GM19397 (cell line): Measurements from ENCODE around the gene CILP2.

ENCODE experiments used
- ATAC-seq: cut with Tn5 transposase; IDR thresholded peaks from one replicate; pipeline ENCODE4 v1.9.1; 2021; ENCODE audit warnings: mild to moderate bottlenecking, moderate library complexity; ENCODE audit not compliant: unreplicated experiment

CILP2 gene

DNA sequence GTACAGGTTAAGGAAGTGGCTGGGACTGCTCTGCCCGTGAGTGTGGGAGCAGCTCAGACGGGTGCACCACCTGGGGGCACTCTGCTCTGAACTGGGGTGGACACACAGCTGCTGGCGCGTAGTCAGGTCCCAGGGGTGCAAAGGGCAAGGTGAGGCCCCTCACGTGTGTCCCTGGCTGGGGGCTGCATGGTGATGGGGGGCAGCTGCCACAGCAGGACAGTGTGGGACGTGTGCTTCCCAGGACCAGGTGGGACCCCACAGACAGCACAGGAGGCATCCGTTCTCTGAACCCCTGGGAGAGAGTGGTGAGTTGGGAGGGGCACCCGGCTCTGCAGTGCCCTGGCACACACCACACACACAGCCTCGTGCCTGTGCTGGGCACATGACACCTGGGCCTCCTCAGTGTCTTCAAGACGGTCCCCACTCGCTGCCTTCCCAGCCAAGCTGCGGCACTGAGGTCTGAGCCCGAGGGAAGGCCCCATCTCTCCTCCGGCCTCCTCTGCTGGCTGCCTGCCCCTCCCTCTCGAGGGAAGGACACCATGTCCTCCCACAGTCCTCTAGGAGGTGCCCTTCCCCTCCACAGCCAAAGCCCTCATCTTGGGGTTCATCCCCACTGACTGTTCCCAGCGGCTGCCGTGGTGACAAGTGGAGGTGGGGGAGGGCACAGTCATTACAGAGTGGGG, 24.7 kb downstream of the CILP2 start:
- no peak for ATAC-seq

DNA sequence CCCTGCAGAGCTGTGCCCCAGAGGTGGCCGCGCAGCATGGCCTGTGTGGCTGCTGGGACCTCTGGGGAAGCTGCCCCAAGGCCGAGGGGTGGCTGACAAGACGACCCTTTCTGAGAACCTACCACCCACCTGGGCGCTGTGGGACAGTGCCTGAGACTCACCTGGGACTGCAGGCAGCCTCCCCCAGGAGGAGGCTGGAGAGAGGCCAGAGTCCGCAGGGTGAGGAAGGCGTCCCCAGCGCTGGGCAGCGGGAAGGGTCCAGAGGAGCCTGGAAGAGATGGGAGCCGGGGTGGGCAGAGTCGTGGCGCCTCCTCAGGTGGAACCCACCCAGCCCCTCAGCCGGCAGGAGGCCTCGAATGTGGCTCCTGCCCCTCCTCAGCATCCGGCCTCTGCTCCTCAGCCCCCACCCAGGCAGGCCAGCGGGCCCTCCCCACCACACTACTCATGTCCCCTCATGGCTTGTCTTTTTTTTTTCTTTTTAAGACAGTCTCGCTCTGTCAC, 25.3 kb downstream of the CILP2 start:
- ATAC-seq = no peak

DNA sequence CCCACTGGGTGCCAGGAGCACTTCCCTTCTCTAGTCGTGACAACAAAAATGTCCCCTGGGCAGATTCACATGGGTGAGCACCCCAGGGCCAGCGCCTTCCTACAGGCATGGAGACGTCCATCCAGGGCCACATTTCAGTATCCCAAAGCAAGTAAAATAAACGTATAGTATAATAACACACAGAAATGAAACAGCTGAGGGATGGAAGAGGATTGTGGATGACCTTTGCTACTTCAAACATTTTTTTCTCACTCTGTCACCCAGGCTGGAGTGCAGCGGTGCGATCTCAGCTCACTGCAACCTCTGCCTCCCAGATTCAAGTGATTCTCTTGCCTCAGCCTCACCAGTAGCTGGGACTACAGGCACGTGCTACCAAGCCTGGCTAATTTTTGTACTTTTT, 28.2 kb downstream of the CILP2 start:
- no peak for ATAC-seq

DNA sequence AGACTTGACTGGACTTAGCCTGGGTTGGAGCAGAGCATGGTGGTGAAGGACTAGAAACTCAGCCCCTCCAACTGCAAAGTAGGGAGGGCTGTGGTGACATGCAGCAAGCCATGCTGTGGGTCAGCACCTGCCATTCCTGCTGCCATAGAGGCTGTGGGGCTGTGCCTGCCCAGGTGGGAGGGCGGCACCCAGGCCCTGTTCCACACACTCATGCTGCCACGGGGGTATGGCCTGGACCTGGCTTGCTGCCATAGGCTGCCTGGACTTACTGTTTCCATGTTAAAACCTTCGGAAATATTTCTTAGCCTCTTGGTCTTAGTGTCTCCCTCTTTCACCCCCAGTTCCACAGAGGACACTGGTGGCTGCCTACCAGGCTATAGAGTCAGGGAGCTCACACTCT, 29.3 kb downstream of the CILP2 start:
- ATAC-seq = no peak

DNA sequence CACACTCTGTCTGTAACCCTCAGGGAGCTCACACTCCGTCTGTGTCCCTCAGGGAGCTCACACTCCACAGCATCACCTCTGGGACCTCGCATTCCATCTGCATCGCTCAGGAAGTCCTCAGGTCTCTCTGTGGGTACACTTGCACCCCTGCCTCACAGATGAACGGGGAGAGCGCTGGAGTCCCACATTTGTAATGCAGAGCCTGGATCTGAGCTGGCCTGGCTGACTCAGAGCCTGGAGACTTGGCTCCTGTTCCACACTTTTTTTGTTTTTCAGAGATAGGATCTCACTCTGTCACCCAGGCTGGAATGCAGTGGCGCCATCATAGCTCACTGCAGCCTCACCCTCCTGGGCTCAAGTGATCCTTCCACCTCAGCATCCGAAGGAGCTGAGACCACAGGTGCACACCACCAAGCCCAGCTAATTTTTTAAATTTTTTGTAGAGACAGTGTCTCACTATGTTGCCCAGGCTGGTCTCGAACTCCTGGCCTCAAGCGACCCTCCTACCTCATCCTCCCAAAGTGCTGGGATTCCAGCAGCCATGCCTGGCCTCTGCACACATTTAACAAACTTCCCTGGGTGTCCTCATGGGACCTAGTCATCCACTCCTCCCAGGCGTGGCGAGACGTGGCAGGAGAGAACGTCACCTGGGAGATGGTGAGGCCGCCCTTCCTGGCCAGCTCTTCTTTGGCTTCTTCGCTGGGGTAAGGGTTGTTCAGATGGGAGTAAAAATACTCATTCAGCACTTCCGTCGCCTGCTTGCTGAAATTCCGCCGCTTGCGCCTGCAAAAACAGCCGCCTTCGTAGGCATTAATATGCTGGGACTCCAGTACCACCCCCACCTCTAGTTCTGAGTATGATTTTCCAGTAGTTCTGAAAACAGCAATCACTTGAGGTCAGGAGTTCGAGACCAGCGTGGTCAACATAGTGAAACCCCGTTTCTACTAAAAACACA, 31.0 kb downstream of the CILP2 start:
- ATAC-seq = no peak

DNA sequence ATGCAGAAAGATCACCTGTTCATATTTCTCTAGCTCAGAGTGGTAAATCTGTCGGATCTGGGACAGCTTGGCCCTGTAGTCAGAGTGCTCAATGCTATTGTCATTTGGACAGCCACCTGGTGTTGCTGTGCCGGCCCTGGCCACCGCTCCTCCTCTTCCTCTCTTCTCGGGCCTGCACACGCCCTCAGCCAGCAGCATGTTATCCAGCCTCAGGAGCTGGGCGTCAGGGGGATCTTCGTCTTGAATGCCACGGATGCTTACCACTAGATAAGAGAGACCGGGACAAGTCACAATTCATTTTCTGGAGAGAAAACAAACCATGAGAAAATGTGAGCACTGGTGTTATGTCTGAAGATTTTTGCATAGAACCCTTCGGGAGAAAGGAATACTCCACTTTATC, 32.5 kb downstream of the CILP2 start:
- no peak for ATAC-seq

DNA sequence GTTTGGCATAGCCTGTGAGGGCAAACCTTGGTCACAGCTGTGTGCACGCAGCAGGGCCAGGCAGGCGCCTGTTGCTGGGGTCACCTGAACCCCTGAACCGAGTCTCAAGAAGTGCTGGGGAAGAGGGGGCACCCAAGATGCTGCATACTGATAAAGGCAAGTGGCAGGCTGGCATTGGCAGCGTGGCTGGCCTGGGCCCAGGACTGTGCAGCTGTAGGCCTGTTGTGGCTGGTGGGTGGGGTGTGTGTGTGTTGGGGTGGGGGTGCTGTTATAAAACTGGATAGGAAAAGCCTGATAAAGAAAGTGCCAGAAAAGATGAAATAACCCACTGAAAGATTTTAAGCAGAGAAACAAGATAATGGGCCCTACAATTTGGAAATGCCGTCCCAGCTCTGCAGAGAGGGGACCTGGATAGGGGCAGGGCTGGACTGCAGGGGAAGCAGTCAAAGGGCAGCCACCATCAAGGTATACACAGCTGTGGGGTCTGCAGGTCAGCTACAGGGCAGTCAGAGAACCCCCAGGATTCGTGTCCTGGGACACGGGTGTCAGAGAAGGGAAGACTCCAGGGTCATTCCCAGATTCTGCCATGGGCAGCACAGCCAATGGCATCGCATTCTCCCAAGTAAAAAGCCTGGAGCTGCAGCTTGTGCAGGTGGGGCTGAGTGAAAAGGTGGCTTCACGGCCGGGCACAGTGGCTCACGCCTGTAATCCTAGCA, 33.2 kb downstream of the CILP2 start:
- no peak for ATAC-seq

DNA sequence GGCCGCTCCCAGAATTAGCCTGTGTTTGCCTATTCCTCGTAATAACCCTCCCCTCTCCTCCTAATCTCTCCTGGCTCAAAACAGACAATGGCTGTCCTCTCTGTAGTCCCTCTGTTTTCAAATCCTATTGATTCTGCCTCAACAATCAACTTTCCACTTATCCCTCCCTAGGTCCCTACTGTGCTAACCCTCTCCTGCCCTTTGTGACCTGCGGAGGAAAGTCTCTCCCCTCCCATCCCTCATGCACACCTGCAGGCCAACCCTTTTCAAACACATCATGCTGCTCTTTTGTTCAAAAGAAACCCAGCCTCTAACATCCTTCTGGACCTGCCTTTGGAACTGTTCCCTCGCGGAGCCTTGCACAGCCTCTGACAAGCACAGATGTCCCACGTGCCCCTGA, 37.3 kb downstream of the CILP2 start:
- ATAC-seq = no peak

DNA sequence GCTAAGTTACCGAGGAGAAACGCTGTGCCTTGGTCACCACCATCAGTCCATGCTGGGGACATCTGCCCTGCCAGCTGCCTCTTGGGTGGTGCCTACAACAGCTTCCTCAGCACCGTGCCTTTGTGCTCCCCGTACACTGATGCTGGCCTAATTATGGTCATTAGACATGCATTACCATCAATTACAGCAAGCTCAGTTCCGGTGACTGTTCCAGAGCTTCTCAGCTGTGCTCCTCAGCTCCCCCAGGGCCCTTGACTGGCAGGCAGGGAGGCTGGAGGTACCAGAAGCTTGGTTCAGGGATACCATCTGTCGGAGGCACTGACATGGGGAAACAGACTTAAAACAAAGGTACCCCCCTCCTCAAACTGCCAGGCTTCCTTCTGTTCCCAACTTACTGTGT, 40.2 kb downstream of the CILP2 start:
- no peak for ATAC-seq

DNA sequence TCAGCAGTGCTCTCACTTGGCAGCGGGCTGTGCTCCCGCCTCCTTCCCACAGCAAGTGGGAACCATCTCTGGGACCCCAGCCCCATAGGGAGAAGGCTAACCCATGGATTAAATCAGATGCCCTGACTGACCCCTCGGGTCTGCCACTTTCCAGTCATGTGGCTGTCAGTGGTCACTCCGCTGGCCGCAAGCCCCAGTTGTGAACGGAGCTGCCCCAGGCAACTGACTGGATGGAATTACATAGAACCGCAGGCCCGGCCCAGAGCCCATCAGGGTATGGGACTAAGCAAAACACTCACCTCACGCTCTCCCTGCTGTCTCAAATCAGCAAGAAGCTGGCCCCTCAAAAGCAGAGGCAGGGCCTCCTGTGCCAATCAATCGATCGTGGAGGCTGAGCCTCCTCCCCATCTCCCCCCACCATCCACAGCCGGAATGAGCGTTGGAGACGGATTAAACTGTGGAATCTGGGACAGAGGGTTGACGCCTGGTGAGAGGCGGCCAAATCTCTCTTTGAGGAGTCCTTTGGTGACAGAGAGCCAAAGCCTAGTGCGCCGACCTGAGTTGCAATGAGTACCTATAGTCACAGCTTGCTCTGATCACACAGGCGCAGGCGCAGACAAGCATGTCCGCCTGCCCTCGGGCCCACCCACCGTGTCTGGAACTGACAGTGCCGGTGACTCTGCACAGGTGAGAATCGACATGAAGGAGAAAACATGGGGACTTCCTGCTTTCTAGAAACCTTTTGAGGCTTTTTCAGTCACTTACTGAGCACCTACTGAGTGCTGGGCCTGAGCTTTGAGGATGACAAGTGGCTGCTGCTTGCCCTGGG, 41.7 kb downstream of the CILP2 start:
- no peak for ATAC-seq

DNA sequence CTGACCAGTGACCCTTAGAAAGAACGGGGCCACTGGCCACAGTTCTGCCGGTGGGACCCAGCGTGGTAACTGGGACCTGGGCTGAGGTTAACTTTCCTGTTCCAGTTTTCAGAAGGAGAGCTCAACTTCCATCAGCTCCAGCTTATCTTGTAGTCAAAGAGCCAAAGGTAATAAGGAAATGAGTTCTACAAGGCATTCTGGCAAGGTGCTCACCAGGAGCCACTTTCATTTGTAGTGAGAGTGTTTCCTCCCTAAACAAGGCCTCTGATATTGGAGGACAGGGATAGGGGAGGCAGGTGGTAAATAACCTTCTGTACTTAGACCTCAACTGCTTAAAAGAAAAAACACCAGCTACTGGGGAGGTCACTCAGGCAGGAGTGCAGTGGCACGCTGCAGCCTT, 42.4 kb downstream of the CILP2 start:
- ATAC-seq = no peak

DNA sequence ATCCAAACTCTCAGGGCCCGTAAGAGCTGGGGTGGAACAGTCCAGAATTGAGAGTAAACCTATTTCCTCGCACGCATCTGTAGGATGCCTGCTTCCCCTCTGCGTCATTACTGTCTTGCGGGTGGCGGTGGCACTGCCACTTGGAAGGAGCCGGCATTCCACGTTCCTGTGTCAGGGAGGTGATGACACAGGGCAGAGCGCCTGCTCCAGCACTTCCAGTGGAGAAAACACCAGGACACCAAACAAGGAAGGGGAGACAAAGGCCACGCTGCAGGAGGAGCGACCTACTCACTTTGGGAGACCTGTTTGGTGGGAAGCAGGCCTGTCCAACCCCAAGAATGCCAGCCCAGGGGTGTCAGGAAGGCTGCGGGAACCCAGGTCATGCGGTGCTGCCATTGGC, 43.3 kb downstream of the CILP2 start:
- ATAC-seq = no peak

DNA sequence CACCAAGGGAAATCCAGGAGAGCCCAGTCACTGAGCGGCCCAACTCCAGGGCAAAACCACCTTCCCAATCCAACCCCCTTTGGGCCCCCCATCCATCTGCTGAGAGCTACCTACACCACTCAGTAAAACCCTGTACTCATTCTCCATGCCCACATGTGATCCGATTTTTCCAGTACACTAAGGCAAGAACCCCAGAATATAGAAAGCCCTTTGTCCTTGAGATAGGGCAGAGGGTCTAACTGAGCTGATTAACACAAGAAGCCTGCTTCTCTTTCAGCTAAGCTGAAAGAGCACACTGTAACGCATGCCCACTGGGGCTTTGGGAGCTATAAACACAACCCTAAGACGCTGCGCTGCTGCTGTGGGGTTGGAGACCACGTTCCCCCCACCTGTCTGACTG, 44.4 kb downstream of the CILP2 start:
- no peak for ATAC-seq

DNA sequence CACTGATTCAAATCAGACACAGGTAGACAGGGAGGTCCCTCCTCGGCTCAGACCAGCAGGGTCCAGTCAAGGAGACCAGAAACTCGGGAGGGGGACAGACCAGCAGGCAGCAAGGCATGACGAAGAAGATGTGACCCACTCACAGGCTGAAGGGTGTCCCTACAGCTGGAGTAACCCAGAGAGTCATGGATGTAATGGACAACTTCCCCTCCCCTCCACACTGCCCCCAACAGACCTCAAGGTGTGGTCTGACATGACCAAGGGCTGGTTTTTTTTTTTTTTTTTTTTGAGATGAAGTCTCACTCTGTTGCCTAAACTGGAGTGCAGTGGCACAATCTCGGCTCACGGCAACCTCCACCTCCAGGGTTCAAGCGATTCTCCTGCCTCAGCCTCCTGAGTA, 46.3 kb downstream of the CILP2 start:
- ATAC-seq = no peak

DNA sequence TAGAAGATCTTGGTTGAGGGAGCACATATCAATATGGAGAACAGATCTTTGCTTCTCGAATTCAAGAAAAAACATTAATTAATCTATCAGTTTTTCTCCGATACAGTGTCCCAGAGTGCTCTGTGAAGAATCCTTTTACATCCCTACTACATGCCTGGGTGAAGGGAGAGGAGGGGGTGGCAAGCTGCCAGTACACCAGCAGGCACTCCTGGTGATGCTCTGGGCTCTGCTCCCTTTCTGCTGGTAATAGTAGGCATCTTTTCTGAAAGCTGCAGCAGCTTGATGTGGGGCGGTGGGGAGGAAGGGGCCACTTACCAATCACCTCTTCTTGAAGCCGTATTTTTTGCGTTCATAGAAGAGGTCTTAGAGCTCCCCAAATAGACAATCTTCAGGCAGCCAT, 49.7 kb downstream of the CILP2 start:
- ATAC-seq = no peak

DNA sequence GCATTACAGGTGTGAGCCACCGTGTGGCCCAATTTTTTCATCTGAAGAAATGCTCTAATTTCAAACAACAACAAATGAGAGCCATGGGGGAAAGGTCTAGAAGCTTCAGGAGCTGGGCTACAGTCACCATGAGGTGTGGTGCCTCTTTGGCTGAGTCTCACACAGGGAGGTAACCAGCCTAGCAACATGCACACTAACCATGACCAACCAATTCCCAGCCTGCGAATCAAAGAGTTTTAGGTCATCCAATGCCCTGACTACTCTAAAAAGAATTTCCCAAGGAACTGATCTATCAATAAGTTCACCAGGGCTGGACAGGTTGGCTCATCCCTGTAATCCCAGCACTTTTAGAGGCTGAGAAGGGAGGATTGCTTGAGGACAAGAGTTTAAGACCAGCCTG, 50.5 kb downstream of the CILP2 start:
- ATAC-seq = no peak

DNA sequence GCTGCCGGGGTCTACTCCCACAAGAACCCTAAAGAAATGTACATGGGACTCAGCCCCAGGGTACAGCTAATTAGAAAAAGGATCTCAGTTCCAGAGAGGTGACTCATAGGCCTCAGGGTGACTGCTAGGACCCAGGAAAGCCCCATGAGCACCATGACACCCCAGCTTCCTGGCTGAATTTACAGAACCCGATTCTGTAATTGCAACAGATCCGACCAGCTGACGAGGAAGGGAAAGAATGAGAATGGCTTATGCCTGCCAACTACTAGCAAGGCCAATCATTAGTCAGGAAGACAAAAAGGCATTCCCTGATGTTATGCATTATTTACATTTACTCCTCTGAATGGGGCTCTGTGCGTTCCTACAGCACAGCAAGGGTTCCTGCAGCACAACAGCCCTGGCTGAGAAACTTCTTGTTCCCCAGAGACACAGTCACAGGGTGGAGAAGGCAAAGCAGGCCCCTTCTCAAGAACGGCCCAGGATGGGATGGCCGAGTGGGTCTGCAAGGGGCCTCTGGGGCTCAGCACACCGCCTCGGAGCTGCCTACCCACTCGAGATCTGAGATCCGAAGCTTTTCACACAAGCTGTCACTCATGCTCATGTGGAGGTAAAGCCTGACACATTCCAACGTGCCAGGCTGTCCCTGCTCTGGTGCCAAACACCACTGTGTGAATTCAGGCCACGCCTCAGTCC, 53.2 kb downstream of the CILP2 start:
- ATAC-seq = no peak

DNA sequence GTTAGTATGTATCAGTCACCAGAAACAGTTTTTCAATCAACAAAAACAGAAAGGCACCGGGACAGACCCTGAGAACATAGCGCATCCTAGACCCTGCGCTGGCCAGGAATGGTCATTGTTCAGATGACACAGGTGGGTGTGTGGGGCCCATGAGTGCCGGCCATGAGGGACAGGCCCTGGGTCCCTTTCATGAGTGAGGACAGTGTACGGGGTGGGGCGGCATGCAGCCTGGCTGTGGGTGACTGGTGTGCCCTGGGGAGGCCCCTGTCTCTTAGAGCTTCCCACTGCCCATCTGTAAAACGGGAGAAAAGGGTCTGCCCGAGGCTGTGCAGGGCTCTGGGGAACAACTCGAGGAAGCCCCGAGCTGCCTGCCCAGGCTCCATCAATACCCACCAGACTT, 54.6 kb downstream of the CILP2 start:
- no peak for ATAC-seq

DNA sequence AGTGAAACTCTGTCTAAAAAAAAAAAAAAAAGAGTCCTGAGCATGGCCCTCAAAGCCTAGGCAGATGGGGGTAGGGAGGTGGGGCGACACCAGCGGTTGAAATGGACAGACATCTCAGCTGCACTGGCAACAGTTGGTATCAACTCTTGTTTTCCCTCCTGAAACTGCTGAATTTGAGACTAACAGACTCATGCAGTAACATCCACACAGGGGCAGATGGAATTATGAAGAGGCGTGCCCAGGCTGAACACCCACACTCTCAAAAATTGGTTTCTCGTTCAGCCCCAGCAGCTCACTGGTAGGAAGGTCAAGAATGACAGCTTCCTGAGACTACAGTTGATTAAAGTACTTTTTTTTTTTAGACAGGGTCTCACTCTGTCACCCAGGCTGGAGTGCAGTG, 56.3 kb downstream of the CILP2 start:
- no peak for ATAC-seq

DNA sequence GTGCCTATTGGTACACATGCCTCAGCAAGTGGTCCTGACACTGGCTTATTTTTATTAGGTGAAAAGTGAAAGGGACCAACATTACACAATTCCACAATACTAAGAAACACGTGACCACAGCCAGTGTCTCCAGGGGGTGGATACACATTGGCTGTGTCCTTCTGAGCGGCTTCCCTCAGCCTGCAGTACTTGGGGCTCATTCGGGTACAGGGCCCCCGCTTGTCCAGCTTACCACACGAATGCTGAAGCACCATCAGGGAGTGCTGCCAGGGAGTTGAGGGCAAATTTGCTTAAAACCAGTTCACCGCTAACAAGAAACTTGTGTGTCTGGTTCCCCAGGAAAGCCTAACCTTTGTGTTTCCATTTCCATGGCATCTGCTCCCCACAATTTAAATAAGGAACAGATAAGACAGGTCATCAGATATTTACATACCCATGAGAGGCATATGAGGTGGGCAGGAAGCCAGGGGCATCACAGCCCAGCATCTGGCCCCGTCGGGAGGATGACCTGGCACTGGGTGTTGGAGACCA, 57.2 kb downstream of the CILP2 start:
- no peak for ATAC-seq
